Parathyroid adenoma (tissue), 2 donors: ENCODE measurements around the gene KIAA1614.

Source experiments
- H2AFZ ChIP-seq: fragments of 300-600 bp; sonication (generic); one replicate; pipeline ENCODE4 v1.7.0; 2017; ENCODE audit warnings: antibody characterized with exemption, mild to moderate bottlenecking
- H3K27ac ChIP-seq: fragments of 300-600 bp; sonication (generic); one replicate; pipeline ENCODE4 v1.7.0; 2017
- H3K27me3 ChIP-seq: fragments of 300-600 bp; sonication (generic); one replicate; pipeline ENCODE4 v1.7.0; 2017; ENCODE audit warnings: low read length; ENCODE audit not compliant: control insufficient read depth, insufficient read depth
- H3K36me3 ChIP-seq: fragments of 300-600 bp; sonication (generic); one replicate; pipeline ENCODE4 v1.7.0; 2017; ENCODE audit warnings: low read length; ENCODE audit not compliant: control insufficient read depth, insufficient read depth
- H3K4me1 ChIP-seq: fragments of 300-600 bp; sonication (generic); one replicate; pipeline ENCODE4 v1.7.0; 2017; ENCODE audit warnings: control low read depth
- H3K4me2 ChIP-seq: fragments of 300-600 bp; sonication (generic); one replicate; pipeline ENCODE4 v1.7.0; 2017; ENCODE audit warnings: low read length
- H3K4me3 ChIP-seq: fragments of 300-600 bp; sonication (generic); one replicate; pipeline ENCODE4 v1.7.0; 2017; ENCODE audit warnings: low read depth, low read length
- H3K79me2 ChIP-seq: fragments of 300-600 bp; sonication (generic); one replicate; pipeline ENCODE4 v1.7.0; 2017; ENCODE audit warnings: control low read depth
- H3K9ac ChIP-seq: fragments of 300-600 bp; sonication (generic); one replicate; pipeline ENCODE4 v1.7.0; 2017; ENCODE audit warnings: mild to moderate bottlenecking
- H3K9me3 ChIP-seq: fragments of 300-600 bp; sonication (generic); one replicate; pipeline ENCODE4 v1.7.0; 2017; ENCODE audit warnings: low read length; ENCODE audit not compliant: control insufficient read depth
- TF ChIP-seq, protein P1 (sequence below): fragments of 300-600 bp; sonication (generic); IDR thresholded peaks from one replicate; pipeline ENCODE4 v1.7.0; 2017; ENCODE audit warnings: antibody characterized with exemption, mild to moderate bottlenecking
- donor health status: primary hyperparathyroidism.

Gene KIAA1614

DNA sequence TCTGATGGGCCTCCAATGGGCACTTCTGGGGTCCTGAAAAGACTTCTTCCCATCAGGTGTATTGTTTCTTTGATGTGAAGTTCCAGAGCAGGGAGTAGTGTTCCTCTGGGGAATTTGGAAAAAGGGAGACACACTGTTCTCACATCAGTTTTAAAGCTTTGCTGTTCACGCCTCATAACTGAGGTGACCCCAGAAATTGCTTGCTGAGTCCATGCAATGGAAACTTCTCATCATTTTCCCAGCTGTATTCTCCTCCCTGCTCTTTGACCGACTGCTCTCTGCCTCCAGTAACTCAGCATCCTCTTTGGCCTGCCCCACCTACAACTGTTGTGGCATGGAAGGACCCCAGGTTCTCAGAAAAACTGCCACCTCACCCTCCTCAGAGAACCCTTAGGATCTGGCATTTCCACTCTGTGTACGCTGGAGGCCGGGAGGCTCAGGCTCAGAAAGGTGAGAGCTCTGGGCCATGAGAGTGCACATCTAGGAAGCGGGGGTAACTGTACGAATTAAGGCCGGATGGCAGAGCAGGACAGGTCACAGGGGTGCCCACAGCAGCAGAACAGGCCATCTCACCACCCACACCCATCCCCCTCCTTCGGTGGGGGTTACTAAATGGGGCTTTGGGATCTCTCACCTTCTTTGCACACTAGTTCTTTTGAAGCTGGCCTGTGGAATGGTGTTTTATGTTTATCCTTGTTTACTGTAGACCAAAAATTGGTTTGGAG lies 58.7 kb downstream of the KIAA1614 start:
- no peaks in the 10 kb centered on the region for H3K36me3 ChIP-seq
- no peaks in the 10 kb centered on the region for H3K79me2 ChIP-seq
- no peak overlapping the region for H3K4me3 ChIP-seq
- no peaks in the 10 kb centered on the region for H3K4me1 ChIP-seq
- no peak overlapping the region for H3K4me2 ChIP-seq
- no peaks in the 10 kb centered on the region for H3K9me3 ChIP-seq
- no peak overlapping the region for H3K9ac ChIP-seq
- no peaks in the 10 kb centered on the region for H3K27me3 ChIP-seq
- H2AFZ ChIP-seq, result no peak overlapping the region
- H3K27ac ChIP-seq, result no peak overlapping the region
- TF ChIP-seq, protein P1, sequence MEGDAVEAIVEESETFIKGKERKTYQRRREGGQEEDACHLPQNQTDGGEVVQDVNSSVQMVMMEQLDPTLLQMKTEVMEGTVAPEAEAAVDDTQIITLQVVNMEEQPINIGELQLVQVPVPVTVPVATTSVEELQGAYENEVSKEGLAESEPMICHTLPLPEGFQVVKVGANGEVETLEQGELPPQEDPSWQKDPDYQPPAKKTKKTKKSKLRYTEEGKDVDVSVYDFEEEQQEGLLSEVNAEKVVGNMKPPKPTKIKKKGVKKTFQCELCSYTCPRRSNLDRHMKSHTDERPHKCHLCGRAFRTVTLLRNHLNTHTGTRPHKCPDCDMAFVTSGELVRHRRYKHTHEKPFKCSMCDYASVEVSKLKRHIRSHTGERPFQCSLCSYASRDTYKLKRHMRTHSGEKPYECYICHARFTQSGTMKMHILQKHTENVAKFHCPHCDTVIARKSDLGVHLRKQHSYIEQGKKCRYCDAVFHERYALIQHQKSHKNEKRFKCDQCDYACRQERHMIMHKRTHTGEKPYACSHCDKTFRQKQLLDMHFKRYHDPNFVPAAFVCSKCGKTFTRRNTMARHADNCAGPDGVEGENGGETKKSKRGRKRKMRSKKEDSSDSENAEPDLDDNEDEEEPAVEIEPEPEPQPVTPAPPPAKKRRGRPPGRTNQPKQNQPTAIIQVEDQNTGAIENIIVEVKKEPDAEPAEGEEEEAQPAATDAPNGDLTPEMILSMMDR, result no peak

DNA sequence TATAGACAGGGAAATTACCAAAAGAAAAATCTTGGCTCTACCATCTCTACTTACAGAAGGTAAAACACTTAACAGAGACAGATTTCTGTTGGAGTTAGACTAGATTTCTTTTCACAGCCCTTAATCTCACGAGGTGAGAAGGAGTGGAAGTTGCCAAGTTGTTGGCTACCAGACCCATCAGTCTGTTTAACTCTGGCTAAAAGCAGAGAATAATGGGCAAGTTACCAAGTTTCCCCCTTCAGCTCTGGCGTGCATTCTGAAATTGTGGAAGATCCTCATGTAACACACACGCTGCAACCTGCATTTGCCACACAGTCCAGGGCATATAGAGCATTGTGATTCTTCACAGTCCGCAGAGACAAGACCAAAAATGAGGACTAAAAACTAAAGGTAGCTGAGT lies 60.7 kb downstream of the KIAA1614 start:
- no peaks in the 10 kb centered on the region for H3K9me3 ChIP-seq
- no peaks in the 10 kb centered on the region for H3K27me3 ChIP-seq
- H3K4me3 ChIP-seq, result no peak overlapping the region
- H2AFZ ChIP-seq, result no peak overlapping the region
- no peaks in the 10 kb centered on the region for H3K36me3 ChIP-seq
- H3K4me2 ChIP-seq, result no peak overlapping the region
- no peak overlapping the region for H3K27ac ChIP-seq
- H3K9ac ChIP-seq, result no peak overlapping the region
- TF ChIP-seq, protein P1, result no peak
- no peaks in the 10 kb centered on the region for H3K4me1 ChIP-seq
- no peaks in the 10 kb centered on the region for H3K79me2 ChIP-seq

DNA sequence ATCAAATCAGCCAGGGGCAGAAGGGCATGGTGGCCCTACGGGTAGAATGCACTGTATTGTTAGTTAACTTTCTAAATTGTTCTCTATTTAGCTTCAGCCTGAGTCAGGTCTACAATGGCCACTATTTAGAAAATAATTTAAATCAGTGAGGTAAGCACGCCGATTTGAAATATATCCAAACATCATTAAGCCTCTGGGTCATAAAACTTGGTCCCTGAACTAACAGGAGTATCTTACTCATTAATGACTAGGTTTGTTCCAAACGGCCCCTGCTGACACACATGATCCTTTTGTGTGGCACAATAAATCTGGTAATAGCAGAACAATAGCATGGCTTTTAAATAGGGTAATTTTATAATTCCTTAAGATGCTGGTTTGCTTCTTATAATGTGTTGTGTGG lies 61.5 kb downstream of the KIAA1614 start:
- Histone ChIP-seq H3K36me3 (no peaks in the 10 kb centered on the region), H3K9ac (no peak overlapping the region), H3K27me3 (no peaks in the 10 kb centered on the region), H3K4me2 (no peak overlapping the region), H3K9me3 (no peaks in the 10 kb centered on the region), H3K4me1 (no peaks in the 10 kb centered on the region), H3K27ac (no peak overlapping the region), H3K4me3 (no peak overlapping the region), H2AFZ (no peak overlapping the region), H3K79me2 (no peaks in the 10 kb centered on the region)
- TF ChIP-seq, protein P1, result no peak

DNA sequence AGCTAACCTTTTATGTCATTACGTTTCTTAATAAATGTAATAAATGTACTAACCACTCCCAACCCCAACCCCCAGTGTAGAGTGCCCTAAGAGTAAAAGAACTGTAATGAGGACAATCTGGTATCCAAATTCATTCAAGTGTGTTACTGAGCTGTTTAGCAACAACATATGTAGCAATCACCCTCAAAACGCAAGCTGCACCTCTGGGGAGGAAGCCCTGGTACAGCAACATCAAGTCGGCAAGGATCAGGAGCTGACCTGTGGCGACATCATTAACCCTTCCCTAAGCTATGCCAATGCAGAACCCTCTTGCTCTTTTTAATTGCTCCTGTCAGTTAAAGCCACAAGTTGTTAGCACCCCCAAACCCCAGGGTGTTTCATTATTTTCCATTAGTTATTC lies 62.9 kb downstream of the KIAA1614 start:
- Histone ChIP-seq H3K4me3 (no peak overlapping the region), H3K27me3 (no peaks in the 10 kb centered on the region), H3K4me1 (no peaks in the 10 kb centered on the region), H3K79me2 (no peaks in the 10 kb centered on the region), H3K9ac (no peak overlapping the region), H3K36me3 (no peaks in the 10 kb centered on the region), H3K4me2 (no peak overlapping the region), H3K9me3 (no peaks in the 10 kb centered on the region), H3K27ac (no peak overlapping the region), H2AFZ (no peak overlapping the region)
- TF ChIP-seq, protein P1, result no peak

DNA sequence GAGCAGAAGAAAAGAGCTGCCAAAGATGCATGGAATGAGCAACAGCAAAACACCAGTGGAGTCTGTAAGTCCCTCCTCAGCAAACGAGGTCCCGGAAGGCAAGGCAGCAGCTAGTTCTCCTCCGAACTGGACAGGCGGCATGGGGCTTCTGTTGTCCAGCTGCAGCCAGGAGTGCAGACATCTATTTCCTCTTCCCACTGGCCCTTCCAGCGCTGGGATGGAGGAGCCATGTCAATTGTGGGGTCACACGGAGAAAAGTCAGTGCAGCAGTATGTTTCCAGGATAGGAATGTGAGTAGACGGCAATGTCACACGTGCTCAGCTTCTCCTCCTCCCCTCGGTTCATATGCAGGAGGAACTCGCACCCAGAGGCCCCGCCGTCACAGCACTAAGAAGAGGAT lies 63.5 kb downstream of the KIAA1614 start:
- no peaks in the 10 kb centered on the region for H3K36me3 ChIP-seq
- H3K9ac ChIP-seq, result no peak overlapping the region

More for the DNA sequence above, 63.5 kb downstream of the KIAA1614 start:
- H2AFZ ChIP-seq, result no peak overlapping the region
- no peak overlapping the region for H3K4me2 ChIP-seq
- no peaks in the 10 kb centered on the region for H3K4me1 ChIP-seq
- H3K27ac ChIP-seq, result no peak overlapping the region
- no peaks in the 10 kb centered on the region for H3K27me3 ChIP-seq
- H3K4me3 ChIP-seq, result no peak overlapping the region
- no peaks in the 10 kb centered on the region for H3K9me3 ChIP-seq
- H3K79me2 ChIP-seq, result no peaks in the 10 kb centered on the region
- TF ChIP-seq, protein P1, result no peak
